C4-2B (cell line): Measurements from ENCODE around the gene RANBP17.

Source experiments
- ZFX ChIP-seq: fragments of 450-650 bp; IDR thresholded peaks from 2 replicates; pipeline ENCODE4 v1.6.1; 2017
- TF ChIP-seq, protein P1 (sequence below): fragments of 450-650 bp; conservative IDR thresholded peaks from 2 replicates; pipeline ENCODE4 v1.5.1; 2017; ENCODE audit warnings: mild to moderate bottlenecking

DNA sequence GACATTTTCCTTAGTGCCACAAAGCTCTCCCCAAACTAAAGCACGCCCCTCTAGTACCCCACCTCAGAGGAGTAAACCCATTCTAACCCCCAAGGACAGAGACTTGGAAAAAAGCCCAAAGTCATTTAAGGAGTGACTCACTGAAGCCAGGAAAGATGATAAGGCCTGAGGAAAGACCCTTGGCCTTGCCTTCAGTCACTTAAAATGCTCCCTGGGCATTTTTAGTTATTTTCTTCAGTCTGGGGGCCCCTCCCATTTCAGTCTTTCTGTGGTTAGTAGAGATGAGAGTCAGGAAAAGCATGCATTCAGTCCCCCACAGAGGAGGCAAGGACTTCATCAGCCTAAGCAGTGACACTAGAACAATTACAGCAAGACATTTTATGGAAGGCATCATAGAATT lies 433.5 kb downstream of the RANBP17 start:
- TF ChIP-seq, protein P1, sequence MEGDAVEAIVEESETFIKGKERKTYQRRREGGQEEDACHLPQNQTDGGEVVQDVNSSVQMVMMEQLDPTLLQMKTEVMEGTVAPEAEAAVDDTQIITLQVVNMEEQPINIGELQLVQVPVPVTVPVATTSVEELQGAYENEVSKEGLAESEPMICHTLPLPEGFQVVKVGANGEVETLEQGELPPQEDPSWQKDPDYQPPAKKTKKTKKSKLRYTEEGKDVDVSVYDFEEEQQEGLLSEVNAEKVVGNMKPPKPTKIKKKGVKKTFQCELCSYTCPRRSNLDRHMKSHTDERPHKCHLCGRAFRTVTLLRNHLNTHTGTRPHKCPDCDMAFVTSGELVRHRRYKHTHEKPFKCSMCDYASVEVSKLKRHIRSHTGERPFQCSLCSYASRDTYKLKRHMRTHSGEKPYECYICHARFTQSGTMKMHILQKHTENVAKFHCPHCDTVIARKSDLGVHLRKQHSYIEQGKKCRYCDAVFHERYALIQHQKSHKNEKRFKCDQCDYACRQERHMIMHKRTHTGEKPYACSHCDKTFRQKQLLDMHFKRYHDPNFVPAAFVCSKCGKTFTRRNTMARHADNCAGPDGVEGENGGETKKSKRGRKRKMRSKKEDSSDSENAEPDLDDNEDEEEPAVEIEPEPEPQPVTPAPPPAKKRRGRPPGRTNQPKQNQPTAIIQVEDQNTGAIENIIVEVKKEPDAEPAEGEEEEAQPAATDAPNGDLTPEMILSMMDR: no peak
- TF ChIP-seq ZFX: no peak
